SU-DHL-6 (cell line): ENCODE measurements around the gene IL4R.
A peak's percentile ranks its signal among the peaks of the same experiment; 100 is the strongest.
"Not testable (repeated sequence)": the region's sequence is repeated elsewhere in the genome, so short reads cannot be mapped to it uniquely, and the experiment has no call there.

Source experiments
- H2AFZ ChIP-seq: fragments of 200-600 bp; sonication (generic); 2 replicates; pipeline ENCODE4 v1.6.1; 2014; ENCODE audit warnings: low read depth, mild to moderate bottlenecking, moderate library complexity, mixed read lengths, antibody characterized with exemption, low read length; ENCODE audit not compliant: severe bottlenecking
- H3F3A ChIP-seq: fragments of 200-600 bp; shearing (Covaris generic); 2 replicates; pipeline ENCODE4 v1.6.0; 2016; ENCODE audit warnings: antibody characterized with exemption, mild to moderate bottlenecking; ENCODE audit not compliant: insufficient read depth
- H3K27ac ChIP-seq: fragments of 200-600 bp; sonication (generic); 2 replicates; pipeline ENCODE4 v1.5.1; 2016; ENCODE audit warnings: low read depth, mild to moderate bottlenecking, low read length, moderate library complexity, mixed read lengths
- H3K27me3 ChIP-seq: fragments of 200-600 bp; sonication (generic), shearing (Covaris generic); 2 replicates; pipeline ENCODE4 v1.6.0; 2014; ENCODE audit warnings: mild to moderate bottlenecking, low read length
- H3K36me3 ChIP-seq: fragments of 200-600 bp; sonication (generic); 2 replicates; pipeline ENCODE4 v1.6.1; 2014; ENCODE audit warnings: mild to moderate bottlenecking, low read length, mixed read lengths
- H3K4me2 ChIP-seq: fragments of 300-600, 200-600 bp; shearing (Covaris generic), sonication (generic); 2 replicates; pipeline ENCODE4 v1.6.0; 2014; ENCODE audit warnings: low read length, low read depth, mild to moderate bottlenecking; ENCODE audit not compliant: poor library complexity, severe bottlenecking
- H3K4me3 ChIP-seq: fragments of 200-600 bp; sonication (generic); 2 replicates; pipeline ENCODE4 v1.5.1; 2014; ENCODE audit warnings: antibody characterized with exemption, low read length, mild to moderate bottlenecking, mixed read lengths; ENCODE audit not compliant: insufficient read depth, poor library complexity, severe bottlenecking
- H3K79me2 ChIP-seq: fragments of 200-600 bp; sonication (generic); 2 replicates; pipeline ENCODE4 v1.6.1; 2014; ENCODE audit warnings: mild to moderate bottlenecking, low read length, moderate library complexity; ENCODE audit not compliant: insufficient read depth
- H3K9ac ChIP-seq: fragments of 200-600 bp; sonication (generic); 2 replicates; pipeline ENCODE4 v1.7.0; 2014; ENCODE audit warnings: mild to moderate bottlenecking, low read length
- H3K9me2 ChIP-seq: fragments of 200-600 bp; sonication (generic); replicated peaks from 2 replicates; pipeline ENCODE4 v1.6.1; 2014; ENCODE audit warnings: low read length; ENCODE audit not compliant: insufficient read depth
- H3K9me3 ChIP-seq: fragments of 200-600 bp; sonication (generic); 2 replicates; pipeline ENCODE4 v1.6.1; 2014; ENCODE audit warnings: low read length, mixed read lengths; ENCODE audit not compliant: insufficient read depth
- H4K20me1 ChIP-seq: fragments of 200-600 bp; sonication (generic); 2 replicates; pipeline ENCODE4 v1.6.1; 2014; ENCODE audit warnings: low read depth, mild to moderate bottlenecking, antibody characterized with exemption, low read length, moderate library complexity, mixed read lengths
- CTCF ChIP-seq: fragments of 200-600 bp; sonication (generic); IDR thresholded peaks from one replicate; pipeline ENCODE4 v1.5.1; 2017; ENCODE audit warnings: antibody characterized with exemption, mild to moderate bottlenecking, low read length, moderate library complexity; ENCODE audit not compliant: insufficient read depth, poor library complexity, severe bottlenecking
- EZH2phosphoT487 ChIP-seq: fragments of 200-600 bp; sonication (generic), shearing (Covaris generic); conservative IDR thresholded peaks from 2 replicates; pipeline ENCODE4 v1.6.1; 2018; ENCODE audit warnings: mild to moderate bottlenecking, antibody characterized with exemption, low read length, moderate library complexity, mixed read lengths

The IL4R gene

GRCh38 chr16:27273670-27274423, 39.9 kb upstream of the IL4R start:
- H3K27ac ChIP-seq, result peak overlapping the region; percentile 67
- H3K9ac ChIP-seq, result no peak overlapping the region
- H4K20me1 ChIP-seq, result no peaks in the 10 kb centered on the region
- no peak overlapping the region for H3K4me3 ChIP-seq
- H3K9me3 ChIP-seq, result no peaks in the 10 kb centered on the region
- H3F3A ChIP-seq, result peaks cover 55% of the 10 kb centered on the region
- no peak overlapping the region for H2AFZ ChIP-seq
- peak overlapping the region; percentile 44 for H3K4me2 ChIP-seq
- H3K9me2 ChIP-seq, result no peaks in the 10 kb centered on the region
- no peaks in the 10 kb centered on the region for H3K36me3 ChIP-seq
- TF ChIP-seq CTCF (no peak), EZH2phosphoT487 (no peak)
- H3K27me3 ChIP-seq, result no peaks in the 10 kb centered on the region
- no peaks in the 10 kb centered on the region for H3K79me2 ChIP-seq

DNA sequence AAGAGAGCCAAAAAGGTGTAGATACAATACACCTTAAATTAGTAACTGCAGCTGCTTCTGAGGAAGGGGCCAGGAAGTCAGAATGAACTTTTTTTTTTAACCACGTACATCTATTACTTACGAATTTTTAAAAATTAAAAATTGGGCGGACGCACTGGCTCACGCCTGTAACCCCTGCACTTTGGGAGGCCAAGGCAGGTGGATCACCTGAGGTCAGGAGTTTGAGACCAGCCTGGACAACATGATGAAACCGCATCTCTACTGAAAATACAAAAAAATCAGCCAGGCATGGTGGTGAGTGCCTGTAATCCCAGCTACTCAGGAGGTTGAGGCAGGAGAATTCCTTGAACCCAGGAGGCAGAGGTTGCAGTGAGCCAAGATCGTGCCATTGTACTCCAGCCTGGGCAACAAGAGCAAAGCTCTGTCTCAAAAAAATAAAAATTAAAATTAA, 39.3 kb upstream of the IL4R start:
- H3K9ac ChIP-seq, result not testable (repeated sequence)
- H3K27ac ChIP-seq, result peak overlapping the region; percentile 67

DNA sequence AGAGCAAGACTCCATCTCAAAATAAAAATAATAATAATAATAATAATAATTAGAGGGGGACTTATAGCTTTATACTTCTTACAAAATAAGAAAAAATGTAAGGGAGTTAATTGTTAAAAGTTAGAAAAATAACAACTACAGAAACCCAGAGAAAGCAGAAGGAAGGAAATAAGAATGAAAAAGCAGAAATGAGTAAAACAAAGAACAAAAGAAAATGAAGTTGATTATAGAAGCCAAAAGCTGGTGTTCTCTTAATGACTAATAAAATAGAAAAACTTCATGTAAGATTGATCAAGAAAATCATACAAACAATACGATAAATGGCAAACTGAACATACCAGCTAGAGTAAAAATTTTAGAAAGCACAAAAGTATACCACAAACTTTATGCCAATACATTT, 38.4 kb upstream of the IL4R start:
- H4K20me1 ChIP-seq, result no peaks in the 10 kb centered on the region
- no peaks in the 10 kb centered on the region for H3K9me3 ChIP-seq
- no peaks in the 10 kb centered on the region for H3K36me3 ChIP-seq
- H2AFZ ChIP-seq, result no peak overlapping the region
- no peak for TF ChIP-seq EZH2phosphoT487
- no peak for TF ChIP-seq CTCF
- H3K9me2 ChIP-seq, result no peaks in the 10 kb centered on the region
- H3F3A ChIP-seq, result peaks cover 44% of the 10 kb centered on the region
- no peak overlapping the region for H3K9ac ChIP-seq
- H3K79me2 ChIP-seq, result no peaks in the 10 kb centered on the region
- peak overlapping the region; percentile 36 for H3K27ac ChIP-seq
- no peaks in the 10 kb centered on the region for H3K27me3 ChIP-seq
- no peak overlapping the region for H3K4me3 ChIP-seq
- peak overlapping the region; percentile 44 for H3K4me2 ChIP-seq

More for the DNA sequence above, 39.3 kb upstream of the IL4R start:
- not testable (repeated sequence) for H3K27me3 ChIP-seq, H4K20me1 ChIP-seq, H2AFZ ChIP-seq, H3K9me2 ChIP-seq, H3K79me2 ChIP-seq, H3K4me3 ChIP-seq, H3K36me3 ChIP-seq, H3K9me3 ChIP-seq
- H3K4me2 ChIP-seq, result peak overlapping the region; percentile 44
- H3F3A ChIP-seq, result peaks cover 54% of the 10 kb centered on the region

- Histone ChIP-seq H2AFZ (no peak overlapping the region), H3F3A (0 out of 2 replicates have a peak, but pooled peaks cover 8% of the 10 kb centered on the region), H3K9ac (no peak overlapping the region), H3K79me2 (no peaks in the 10 kb centered on the region), H3K9me2 (no peaks in the 10 kb centered on the region), H3K27ac (no peak overlapping the region), H3K9me3 (no peaks in the 10 kb centered on the region), H3K36me3 (no peaks in the 10 kb centered on the region), H3K27me3 (no peaks in the 10 kb centered on the region), H3K4me3 (no peak overlapping the region), H3K4me2 (no peak overlapping the region), H4K20me1 (no peaks in the 10 kb centered on the region)
- TF ChIP-seq EZH2phosphoT487 (no peak), CTCF (no peak)
Measured at GRCh38 chr16:27281243-27281642, 32.5 kb upstream of the IL4R start.
